SK-N-MC (cell line): ENCODE data around the gene TAS2R31.

Experiments
- EZH2 ChIP-seq: fragments of 200-600 bp; sonication (generic); IDR thresholded peaks from one replicate; pipeline ENCODE4 v1.6.1; 2017; ENCODE audit warnings: antibody characterized with exemption
- FOXP2 ChIP-seq: optimal IDR thresholded peaks from 2 replicates; pipeline ENCODE3; 2011; ENCODE audit warnings: mild to moderate bottlenecking, moderate library complexity; ENCODE audit not compliant: insufficient read depth; ENCODE audit errors: extremely low read length, control extremely low read depth
- POLR2AphosphoS5 ChIP-seq: IDR thresholded peaks from 2 replicates; pipeline ENCODE4 v1.6.1; 2012; ENCODE audit warnings: mild to moderate bottlenecking, low read depth, low read length, borderline replicate concordance

DNA sequence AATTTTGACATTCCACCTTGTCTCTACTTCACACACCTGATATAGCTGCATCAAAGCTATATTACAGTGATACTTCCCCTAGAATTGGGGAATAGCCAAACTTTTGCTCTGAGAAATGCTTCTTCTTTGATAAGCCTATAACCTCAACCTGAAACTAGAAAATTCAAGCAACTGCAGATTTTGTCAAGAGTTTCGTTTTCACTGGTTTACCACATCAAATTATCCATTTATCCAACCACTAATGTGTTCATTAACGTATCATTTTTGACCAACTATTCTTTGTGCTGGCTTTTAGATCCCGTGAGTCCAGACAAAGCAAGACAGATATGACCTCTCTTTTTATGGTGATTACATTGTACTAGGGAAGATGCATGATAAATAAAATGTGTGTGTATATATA, 44.4 kb upstream of the TAS2R31 start:
- TF ChIP-seq EZH2 (no peak), POLR2AphosphoS5 (no peak), FOXP2 (no peak)
